GM19468 (cell line): Measurements from ENCODE around the gene PIP5K1B.
"Not testable (repeated sequence)": the region's sequence is repeated elsewhere in the genome, so short reads cannot be mapped to it uniquely, and the experiment has no call there.

ENCODE experiments used
- ATAC-seq: cut with Tn5 transposase; IDR thresholded peaks from one replicate; pipeline ENCODE4 v1.9.1; 2021; ENCODE audit warnings: mild to moderate bottlenecking, moderate library complexity, moderate number of reproducible peaks; ENCODE audit not compliant: unreplicated experiment; ENCODE audit errors: extremely low read depth

The PIP5K1B gene, protein sequence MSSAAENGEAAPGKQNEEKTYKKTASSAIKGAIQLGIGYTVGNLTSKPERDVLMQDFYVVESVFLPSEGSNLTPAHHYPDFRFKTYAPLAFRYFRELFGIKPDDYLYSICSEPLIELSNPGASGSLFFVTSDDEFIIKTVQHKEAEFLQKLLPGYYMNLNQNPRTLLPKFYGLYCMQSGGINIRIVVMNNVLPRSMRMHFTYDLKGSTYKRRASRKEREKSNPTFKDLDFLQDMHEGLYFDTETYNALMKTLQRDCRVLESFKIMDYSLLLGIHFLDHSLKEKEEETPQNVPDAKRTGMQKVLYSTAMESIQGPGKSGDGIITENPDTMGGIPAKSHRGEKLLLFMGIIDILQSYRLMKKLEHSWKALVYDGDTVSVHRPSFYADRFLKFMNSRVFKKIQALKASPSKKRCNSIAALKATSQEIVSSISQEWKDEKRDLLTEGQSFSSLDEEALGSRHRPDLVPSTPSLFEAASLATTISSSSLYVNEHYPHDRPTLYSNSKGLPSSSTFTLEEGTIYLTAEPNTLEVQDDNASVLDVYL

DNA sequence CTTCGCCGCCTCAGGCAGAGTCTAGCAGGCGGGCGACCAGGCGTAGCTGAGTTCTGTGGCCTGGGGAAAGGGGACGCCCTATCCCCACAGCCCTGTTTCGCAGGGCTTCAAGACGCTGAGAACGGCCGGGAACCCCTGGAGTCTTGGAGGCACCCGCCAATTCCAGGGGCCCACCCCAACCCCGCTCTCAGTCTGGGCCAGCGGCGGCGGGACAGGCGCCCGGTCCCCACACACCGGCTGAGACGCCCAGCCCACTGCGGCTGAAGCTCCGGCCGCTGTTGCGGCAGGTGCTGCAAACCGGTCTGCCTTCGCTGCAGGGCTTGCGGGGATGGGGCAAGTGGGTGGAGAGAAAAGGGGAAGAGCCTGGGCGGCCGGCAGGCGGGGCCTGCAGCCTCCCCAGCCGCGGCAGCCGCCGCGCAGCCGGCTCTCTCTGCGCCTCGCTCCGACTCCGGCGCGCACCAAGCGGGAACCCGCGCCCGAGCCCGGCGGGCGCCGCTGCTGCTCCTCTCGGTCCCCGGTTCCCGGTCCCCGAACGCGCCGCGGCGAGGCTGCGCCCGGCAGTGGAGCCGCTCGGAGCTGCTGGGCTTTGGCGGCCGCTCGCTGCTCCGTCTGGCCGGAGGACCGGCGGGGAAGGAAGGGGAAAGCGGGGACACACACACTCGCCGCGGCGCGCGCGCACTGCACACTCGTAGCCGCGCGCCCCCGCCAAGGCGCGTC is at the start of gene PIP5K1B:
Gene PIP5K1B (plus strand): TSS at position 427 of the 717 bp plus-strand sequence. CDS start 117,375 bp downstream, outside the sequence.
- peak; percentile 68 for ATAC-seq

- ATAC-seq, result no peak
Measured at GRCh38 chr9:68664036-68664435, 41.0 kb upstream of the PIP5K1B start.

DNA sequence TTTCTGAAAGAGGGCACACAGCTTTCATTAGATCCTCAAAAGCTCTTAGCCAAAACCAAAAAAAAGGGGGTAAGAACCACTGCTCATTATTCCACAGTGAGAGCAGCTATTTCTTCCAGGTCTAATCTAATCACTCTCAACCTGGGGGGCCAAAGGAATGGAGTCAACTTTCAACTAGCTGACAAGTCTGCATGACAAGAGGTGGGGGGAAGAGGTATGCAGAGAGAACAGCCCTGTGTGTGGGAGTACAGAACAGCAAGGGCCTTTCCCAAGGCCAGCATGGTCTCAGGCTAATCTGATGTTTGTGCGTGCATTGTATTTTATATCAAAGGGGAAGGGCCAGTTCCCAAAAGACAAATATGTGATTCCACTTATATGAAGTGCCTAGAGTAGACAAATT is 36.9 kb upstream of the PIP5K1B start:
- no peak for ATAC-seq

DNA sequence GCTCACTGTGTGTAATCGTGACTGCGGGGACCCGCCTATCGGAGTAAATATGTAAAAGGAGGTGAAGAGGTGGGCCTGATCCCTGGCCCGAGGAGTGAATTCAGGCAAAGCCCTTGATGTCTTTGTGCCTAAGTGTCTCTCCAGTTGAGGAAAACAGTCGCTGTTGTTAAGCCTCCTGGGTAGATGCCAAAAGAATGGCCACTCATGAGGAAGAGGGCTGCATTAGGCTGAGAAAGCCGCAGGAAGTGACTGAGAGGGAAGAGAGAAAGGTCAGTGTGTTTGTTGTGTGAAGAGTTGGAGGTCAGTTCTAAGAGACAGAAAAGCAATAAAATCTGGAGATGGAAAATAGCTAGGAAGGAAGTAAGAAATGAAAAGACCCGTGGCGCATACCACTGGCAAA is 35.8 kb upstream of the PIP5K1B start:
- no peak for ATAC-seq

- ATAC-seq, result no peak
Measured at GRCh38 chr9:68672215-68672614, 32.8 kb upstream of the PIP5K1B start.

GRCh38 chr9:68672625-68673024 is 32.4 kb upstream of the PIP5K1B start:
- no peak for ATAC-seq

DNA sequence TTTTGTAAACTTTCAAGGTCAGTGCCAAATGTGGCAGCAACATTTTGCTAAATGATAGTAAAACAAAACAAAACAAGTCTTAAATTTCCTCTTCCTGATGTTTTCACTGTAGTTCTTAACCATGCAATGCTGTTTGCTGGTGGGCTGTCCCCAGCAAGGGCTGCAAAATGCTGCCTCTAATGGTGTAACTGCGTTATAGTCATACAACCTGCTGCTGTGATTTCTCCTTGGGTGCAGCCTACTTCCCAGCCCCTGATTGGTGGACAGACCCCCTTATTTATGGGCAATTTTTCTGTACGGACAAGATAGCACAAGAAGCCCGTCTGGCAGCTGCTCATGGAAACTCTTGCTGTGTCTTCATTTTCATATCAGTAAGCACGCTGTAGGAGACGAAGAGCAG is 26.6 kb upstream of the PIP5K1B start:
- no peak for ATAC-seq

GRCh38 chr9:68683433-68683832 is 21.6 kb upstream of the PIP5K1B start:
- ATAC-seq, result no peak

DNA sequence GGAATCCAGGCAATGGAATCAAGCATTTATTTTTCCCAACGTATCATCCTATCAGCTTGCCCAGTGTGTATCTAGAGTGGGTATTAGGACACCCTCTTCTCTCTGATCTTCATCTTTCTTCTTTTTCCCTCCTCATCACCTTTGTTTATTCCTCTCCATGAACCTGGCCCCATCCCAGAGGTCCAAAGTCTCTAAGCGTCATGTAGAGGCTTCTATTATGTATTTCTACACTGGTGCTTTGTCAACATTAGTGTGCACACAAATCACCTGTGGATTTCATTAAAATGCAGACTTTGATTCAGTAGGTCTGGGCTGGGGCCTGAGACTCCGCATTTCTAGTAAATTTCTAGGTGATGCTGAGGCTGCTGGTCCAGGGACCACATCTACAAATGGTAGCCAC is 19.8 kb upstream of the PIP5K1B start:
- ATAC-seq, result no peak

- ATAC-seq, result no peak
Measured at GRCh38 chr9:68685770-68686169, 19.3 kb upstream of the PIP5K1B start.

DNA sequence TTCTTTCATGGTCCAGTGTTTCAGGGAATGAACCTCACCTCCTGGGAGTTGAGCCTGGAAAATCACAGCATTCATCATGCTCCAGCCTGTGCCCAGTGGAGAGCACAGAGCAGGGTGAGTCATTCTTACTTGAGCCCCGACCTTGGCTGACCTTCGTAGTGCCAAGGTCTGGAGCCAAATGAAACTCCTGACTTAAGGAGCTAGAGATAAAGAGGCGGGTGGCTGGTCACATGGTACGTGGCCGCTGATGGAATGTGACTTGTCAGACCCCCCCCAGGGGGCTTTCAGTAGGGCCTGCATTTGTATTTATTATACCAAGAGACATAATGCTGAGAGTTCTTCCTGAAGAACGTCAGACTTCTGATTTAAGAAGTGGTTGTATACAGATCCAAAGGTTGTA is 15.0 kb upstream of the PIP5K1B start:
- ATAC-seq, result no peak

GRCh38 chr9:68692519-68692918 is 12.5 kb upstream of the PIP5K1B start:
- ATAC-seq, result no peak

DNA sequence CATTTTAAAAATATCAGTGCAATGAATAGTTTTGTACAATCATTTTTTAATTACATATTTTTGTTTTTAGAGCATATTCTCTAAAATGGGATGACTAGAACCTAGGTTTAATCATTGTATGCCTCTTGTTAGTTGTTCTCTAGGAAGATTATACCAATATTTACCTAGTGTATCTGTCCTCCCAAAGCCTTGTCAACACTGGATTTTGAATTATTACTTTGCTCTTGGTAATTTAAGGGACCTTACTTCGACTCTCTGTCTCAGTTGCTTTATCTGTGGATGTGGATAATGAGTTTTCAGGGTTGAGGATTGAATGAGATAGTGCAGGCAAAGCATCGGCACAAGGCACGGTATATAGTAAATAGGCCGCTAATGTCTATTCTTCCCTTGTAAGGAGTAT is 10.9 kb upstream of the PIP5K1B start:
- no peak for ATAC-seq

GRCh38 chr9:68697851-68698250 is 7.2 kb upstream of the PIP5K1B start:
- ATAC-seq, result no peak

- ATAC-seq, result no peak
Measured at GRCh38 chr9:68698943-68699509, 6.0 kb upstream of the PIP5K1B start.

- not testable (repeated sequence) for ATAC-seq
Measured at GRCh38 chr9:68699625-68700024, 5.4 kb upstream of the PIP5K1B start.

DNA sequence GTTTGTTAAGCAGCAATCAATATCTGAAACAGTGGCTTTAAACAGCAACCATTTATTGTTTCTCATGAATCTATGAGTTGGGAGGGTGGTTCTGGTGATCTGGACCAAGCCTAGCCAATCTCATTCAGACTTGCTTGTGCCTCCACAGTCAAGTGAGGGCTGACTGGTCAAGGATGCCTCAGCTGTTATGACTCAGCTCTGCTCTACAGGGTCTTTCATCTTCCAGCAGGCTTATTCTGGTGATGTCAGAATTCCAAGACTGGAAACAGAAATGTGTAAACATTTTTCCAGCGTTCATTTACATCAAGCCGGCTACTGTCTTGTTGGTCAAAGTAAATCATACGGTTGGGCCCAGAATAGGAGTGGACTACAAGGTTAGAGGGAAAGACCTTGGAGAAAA is 2.5 kb upstream of the PIP5K1B start:
- ATAC-seq, result no peak

- ATAC-seq, result no peak
Measured at GRCh38 chr9:68703672-68704071, 1.4 kb upstream of the PIP5K1B start.

- ATAC-seq, result no peak
Measured at GRCh38 chr9:68704498-68704813, 584 bp upstream of the PIP5K1B start.

GRCh38 chr9:68705531-68706362 is 707 bp downstream of the PIP5K1B start:
- ATAC-seq, result no peak
